Caki2 (cell line): ENCODE data around the gene DEFB114. TPM values are rescaled to one million over a fixed set of nuclear protein-coding genes. Genes with fewer than 3 reads are reported as not detected.

Experiments
- total RNA-seq: library from RNA; depleted of rRNA; stranded (reverse); fragments of >200 nt; shearing (Covaris generic); gene quantifications from 2 replicates; pipeline ENCODE4 v1.2.3, GENCODE V29; 2014; ENCODE audit warnings: low replicate concordance; rRNA removed

DEFB114 gene
- total RNA-seq, 1 experiment from 2014 or later: not detected

Other genes with a start within 250 kb of the DEFB114 start
- not detected in 2 replicates for gene CRISP3, start 219.8 kb downstream of the DEFB114 start, total RNA-seq
- not detected in 2 replicates for gene PGK2, start 176.9 kb downstream of the DEFB114 start, total RNA-seq
- not detected in 2 replicates for gene CRISP1, start 97.6 kb downstream of the DEFB114 start, total RNA-seq
- gene DEFB113, start 5.5 kb upstream of the DEFB114 start, total RNA-seq: not detected in 2 replicates
- gene DEFB110, start 57.8 kb upstream of the DEFB114 start, total RNA-seq: not detected in 2 replicates
- not detected in 2 replicates for gene DEFB112, start 85.8 kb upstream of the DEFB114 start, total RNA-seq